HCT116 (cell line): ENCODE results near the gene AIRE. TPM values are rescaled to one million over a fixed set of nuclear protein-coding genes. Genes with fewer than 3 reads are reported as not detected.

Source experiments
- ATAC-seq: fragments of 200-7000 bp; cut with Tn5 transposase; 2 replicates; pipeline ENCODE4 v1.9.1; 2020; ENCODE audit warnings: mild to moderate bottlenecking, moderate library complexity
- BruUV-seq: library from RNA; stranded (reverse); fragments of 400-500 nt; replicated peaks from 2 replicates; lab custom pipeline; 2021; lab: Mats Ljungman, UMichigan
- CTCF ChIA-PET: fragments of 300-600 bp; sonication (Branson Sonifier 250); formaldehyde crosslinking; loops from one replicate; lab custom pipeline; 2021; ENCODE audit warnings: antibody characterized with exemption; lab: Charles Lee
- POLR2A ChIA-PET: fragments of 300-600, 350-600 bp; sonication (Branson Sonifier 250); formaldehyde crosslinking; loops from one replicate; lab custom pipeline; 2021; ENCODE audit warnings: antibody characterized with exemption; lab: Charles Lee
- RAD21 ChIA-PET, 2 experiments: fragments of 300-600 bp; sonication (Branson Sonifier 250); formaldehyde crosslinking; loops; one replicate each; lab custom pipeline; 2023; ENCODE audit warnings: low total read pairs in 2 of 2; ENCODE audit not compliant: uncharacterized antibody in 2 of 2, unreplicated experiment in 2 of 2, low non-redundant PET in 1 of 2; lab: Charles Lee
- DNase-seq: peaks from one replicate; pipeline ENCODE4 v3.0.0-alpha.2; 2010; ENCODE audit warnings: low read depth, low spot score
- H2AFZ ChIP-seq: fragments of 200-600 bp; shearing (Covaris generic), sonication (generic); 2 replicates; pipeline ENCODE4 v1.6.1; 2017; ENCODE audit warnings: low read depth, mixed run types, mixed read lengths, antibody characterized with exemption, low read length; ENCODE audit not compliant: poor library complexity, severe bottlenecking
- H3K27ac ChIP-seq: 2 replicates; pipeline ENCODE4 v1.5.1; 2012; ENCODE audit warnings: low read depth, low read length
- H3K27me3 ChIP-seq: fragments of 200-600 bp; sonication (generic); 2 replicates; pipeline ENCODE4 v1.6.1; 2016; ENCODE audit warnings: mixed run types, low read length, mixed read lengths; ENCODE audit not compliant: insufficient read depth
- H3K36me3 ChIP-seq, 2 experiments: fragments of 200-500 bp in 1 of 2; fragments of 200-600 bp in 1 of 2; sonication (Bioruptor generic) in 1 of 2; sonication (generic) in 1 of 2; 2 replicates each; pipeline versions ENCODE4 v1.5.1 to v1.6.1; 2014 to 2016; ENCODE audit warnings: low read length in 2 of 2, inconsistent platforms in 1 of 2, mixed read lengths in 1 of 2, mixed run types in 1 of 2; ENCODE audit not compliant: insufficient read depth in 2 of 2, control insufficient read depth in 1 of 2
- H3K4me1 ChIP-seq, 2 experiments: fragments of 200-600 bp in 1 of 2; sonication (generic) in 1 of 2; 2 replicates each; pipeline versions ENCODE4 v1.5.1 to v1.6.1; 2012 to 2017; ENCODE audit warnings: low read length in 2 of 2, inconsistent platforms in 1 of 2, mild to moderate bottlenecking in 1 of 2, mixed read lengths in 1 of 2, mixed run types in 1 of 2, moderate library complexity in 1 of 2; ENCODE audit not compliant: insufficient read depth in 2 of 2, control insufficient read depth in 1 of 2
- H3K4me2 ChIP-seq: fragments of 200-600 bp; sonication (generic); 2 replicates; pipeline ENCODE4 v1.6.1; 2017; ENCODE audit warnings: mixed run types, low read length, mixed read lengths
- H3K4me3 ChIP-seq, 2 experiments: fragments of 200-600 bp in 1 of 2; sonication (generic) in 1 of 2; replicated peaks in 1 of 2; 2 replicates each; pipeline ENCODE4 v1.5.1; 2011 to 2016; ENCODE audit warnings: low read length in 2 of 2, control low read depth in 1 of 2, low read depth in 1 of 2, mild to moderate bottlenecking in 1 of 2, mixed read lengths in 1 of 2, mixed run types in 1 of 2
- H3K79me2 ChIP-seq: fragments of 200-600 bp; sonication (generic); 2 replicates; pipeline ENCODE4 v1.6.1; 2017; ENCODE audit warnings: mild to moderate bottlenecking, mixed run types, low read length, moderate library complexity, mixed read lengths; ENCODE audit not compliant: insufficient read depth
- H3K9ac ChIP-seq: fragments of 200-600 bp; sonication (generic); 2 replicates; pipeline ENCODE4 v1.6.1; 2016; ENCODE audit warnings: low read length, mixed read lengths
- H3K9me2 ChIP-seq: fragments of 200-600 bp; sonication (generic), shearing (Covaris generic); 2 replicates; pipeline ENCODE4 v1.6.1; 2017; ENCODE audit warnings: mixed run types, mild to moderate bottlenecking, moderate library complexity; ENCODE audit not compliant: insufficient read depth
- H3K9me3 ChIP-seq, 2 experiments: fragments of 200-500 bp in 1 of 2; fragments of 200-600 bp in 1 of 2; sonication (Bioruptor generic) in 1 of 2; sonication (generic) in 1 of 2; 2 replicates each; pipeline ENCODE4 v1.6.1; 2014 to 2017; ENCODE audit warnings: low read length in 2 of 2, mixed read lengths in 2 of 2, inconsistent platforms in 1 of 2, low read depth in 1 of 2, mild to moderate bottlenecking in 1 of 2, mixed run types in 1 of 2, moderate library complexity in 1 of 2; ENCODE audit not compliant: control insufficient read depth in 1 of 2, insufficient read depth in 1 of 2
- H4K20me1 ChIP-seq: fragments of 200-600 bp; sonication (generic), shearing (Covaris generic); 2 replicates; pipeline ENCODE4 v1.6.1; 2017; ENCODE audit warnings: mixed run types, mild to moderate bottlenecking, moderate library complexity; ENCODE audit not compliant: insufficient read depth
- ATF3 ChIP-seq: IDR thresholded peaks from 2 replicates; pipeline ENCODE4 v1.6.1; 2012
- CBX3 ChIP-seq: IDR thresholded peaks from 2 replicates; pipeline ENCODE4 v1.6.1; 2012; ENCODE audit warnings: low read depth
- EGR1 ChIP-seq: IDR thresholded peaks from 2 replicates; pipeline ENCODE4 v1.6.1; 2012; ENCODE audit warnings: low read depth
- ELF1 ChIP-seq: IDR thresholded peaks from 2 replicates; pipeline ENCODE4 v1.6.1; 2012; ENCODE audit warnings: low read depth, borderline replicate concordance
- EZH2 ChIP-seq: fragments of 200-600 bp; sonication (generic); IDR thresholded peaks from 2 replicates; pipeline ENCODE4 v1.6.1; 2017; ENCODE audit warnings: antibody characterized with exemption, mixed run types
- EZH2phosphoT487 ChIP-seq: fragments of 200-600 bp; IDR thresholded peaks from 2 replicates; pipeline ENCODE4 v1.6.1; 2018; ENCODE audit warnings: antibody characterized with exemption, borderline replicate concordance
- MAX ChIP-seq: IDR thresholded peaks from 2 replicates; pipeline ENCODE4 v1.6.1; 2012
- POLR2A ChIP-seq: IDR thresholded peaks from 2 replicates; pipeline ENCODE4 v1.7.0; 2011; ENCODE audit warnings: borderline replicate concordance; ENCODE audit not compliant: insufficient read depth, insufficient read length; ENCODE audit errors: extremely low read depth
- RAD21 ChIP-seq: IDR thresholded peaks from 2 replicates; pipeline ENCODE4 v1.6.1; 2012; ENCODE audit warnings: low read depth, mild to moderate bottlenecking
- REST ChIP-seq: IDR thresholded peaks from 2 replicates; pipeline ENCODE4 v1.6.1; 2012; ENCODE audit warnings: low read depth
- SIN3A ChIP-seq: IDR thresholded peaks from 2 replicates; pipeline ENCODE4 v1.6.1; 2012; ENCODE audit warnings: low read depth
- SRF ChIP-seq: IDR thresholded peaks from 2 replicates; pipeline ENCODE4 v1.6.1; 2012; ENCODE audit warnings: low read depth
- TCF7L2 ChIP-seq: IDR thresholded peaks from 2 replicates; pipeline ENCODE4 v1.7.0; 2011; ENCODE audit warnings: borderline replicate concordance, inconsistent platforms; ENCODE audit not compliant: insufficient read depth, insufficient read length; ENCODE audit errors: extremely low read depth
- ZBTB33 ChIP-seq: IDR thresholded peaks from 2 replicates; pipeline ENCODE4 v1.6.1; 2011; ENCODE audit warnings: mild to moderate bottlenecking, low read length, moderate library complexity; ENCODE audit not compliant: insufficient replicate concordance; ENCODE audit errors: extremely low read depth
- ZFX ChIP-seq: fragments of 450-650 bp; IDR thresholded peaks from 2 replicates; pipeline ENCODE4 v1.6.1; 2017
- ZNF274 ChIP-seq: fragments of 200-500 bp; sonication (Bioruptor generic); IDR thresholded peaks from 2 replicates; pipeline ENCODE4 v1.6.1; 2014; ENCODE audit warnings: mild to moderate bottlenecking, low read depth, low read length, inconsistent platforms
- intact Hi-C: fragments of 100-400 bp; cut with micrococcal nuclease; formaldehyde crosslinking; loops from 2 replicates; pipeline ENCODE4 v1.10.0; 2022
- total RNA-seq: library from RNA; stranded (reverse); gene quantifications from one replicate; pipeline ENCODE4 v1.2.1, GENCODE V29; 2021; ENCODE audit not compliant: unreplicated experiment

The AIRE gene
- total RNA-seq, 1 experiment from 2014 or later: not detected

- BruUV-seq: no TSS peak
- no peak overlapping the region for H2AFZ ChIP-seq
- DNase-seq (no peak), ATAC-seq (no peak)
- ChIA-PET RAD21 (no interaction called here), CTCF (no interaction called here), POLR2A (no interaction called here)
- no peaks in the 10 kb centered on the region for H3K79me2 ChIP-seq
- H3K9me2 ChIP-seq: no peaks in the 10 kb centered on the region
- TF ChIP-seq SIN3A: no peak
- no peak for TF ChIP-seq ZFX
- no peak for TF ChIP-seq MAX
- no peak for TF ChIP-seq ELF1
- TF ChIP-seq ZNF274: no peak
- no peak overlapping the region for H3K4me3 ChIP-seq
- H3K9ac ChIP-seq: no peak overlapping the region
- no peaks in the 10 kb centered on the region for H3K9me3 ChIP-seq
- H3K4me2 ChIP-seq: no peak overlapping the region
- no peaks in the 10 kb centered on the region for H3K4me1 ChIP-seq
- no peaks in the 10 kb centered on the region for H4K20me1 ChIP-seq
- H3K27ac ChIP-seq: no peak overlapping the region
- intact Hi-C loops: no loop called here
- H3K27me3 ChIP-seq: no peaks in the 10 kb centered on the region
- no peaks in the 10 kb centered on the region for H3K36me3 ChIP-seq
These were observed 45.5 kb downstream of the AIRE start for GRCh38 chr21:44331209-44331608.

GRCh38 chr21:44331650-44332307 lies 46.1 kb downstream of the AIRE start:
- ATAC-seq (no peak), DNase-seq (no peak)
- no peaks in the 10 kb centered on the region for H3K36me3 ChIP-seq
- H3K4me2 ChIP-seq: no peak overlapping the region
- intact Hi-C loops: no loop called here
- no peak overlapping the region for H2AFZ ChIP-seq
- no peak overlapping the region for H3K4me3 ChIP-seq
- no TSS peak for BruUV-seq
- H3K9me3 ChIP-seq: no peaks in the 10 kb centered on the region
- H4K20me1 ChIP-seq: no peaks in the 10 kb centered on the region
- no peaks in the 10 kb centered on the region for H3K9me2 ChIP-seq
- no peak overlapping the region for H3K27ac ChIP-seq
- H3K9ac ChIP-seq: no peak overlapping the region
- no peaks in the 10 kb centered on the region for H3K79me2 ChIP-seq
- no peaks in the 10 kb centered on the region for H3K4me1 ChIP-seq
- ChIA-PET POLR2A (no interaction called here), CTCF (no interaction called here), RAD21 (no interaction called here)
- H3K27me3 ChIP-seq: no peaks in the 10 kb centered on the region
- no peak for TF ChIP-seq ZBTB33
- no peak for TF ChIP-seq ATF3
- no peak for TF ChIP-seq REST
- TF ChIP-seq SIN3A: no peak
- TF ChIP-seq TCF7L2: no peak
- no peak for TF ChIP-seq SRF
- TF ChIP-seq EZH2: no peak
- TF ChIP-seq POLR2A: no peak
- TF ChIP-seq EZH2phosphoT487: no peak
- no peak for TF ChIP-seq ZNF274
- no peak for TF ChIP-seq CBX3
- no peak for TF ChIP-seq EGR1
- TF ChIP-seq RAD21: no peak
